Suprapubic skin (tissue), 4 donors: Measurements from ENCODE around the gene CDADC1. TPM values are rescaled to one million over a fixed set of nuclear protein-coding genes. Genes with fewer than 3 reads are reported as not detected.

Source experiments
- DNase-seq, 2 donors: peaks; one replicate each; pipeline ENCODE4 v3.0.0-alpha.2; 2019; ENCODE audit warnings: low spot score in 2 of 2
- H3K27ac ChIP-seq: fragments of 200-600 bp; sonication (generic); one replicate; pipeline ENCODE4 v1.5.1; 2019
- H3K27me3 ChIP-seq: fragments of 200-600 bp; sonication (generic); one replicate; pipeline ENCODE4 v1.5.1; 2019
- H3K36me3 ChIP-seq: fragments of 200-600 bp; sonication (generic); one replicate; pipeline ENCODE4 v1.5.1; 2019
- H3K4me1 ChIP-seq: fragments of 200-600 bp; sonication (generic); one replicate; pipeline ENCODE4 v1.5.1; 2019
- H3K4me3 ChIP-seq: fragments of 200-600 bp; sonication (generic); one replicate; pipeline ENCODE4 v1.5.1; 2019; ENCODE audit warnings: mild to moderate bottlenecking
- H3K9me3 ChIP-seq: fragments of 200-600 bp; sonication (generic); one replicate; pipeline ENCODE4 v1.5.1; 2019
- CTCF ChIP-seq, 2 donors: fragments of 200-600 bp in 1 of 2; fragments of 450-650 bp in 1 of 2; sonication (generic) in 1 of 2; IDR thresholded peaks; one replicate each; pipeline ENCODE4 v1.5.1; 2016 to 2019; ENCODE audit warnings: antibody characterized with exemption in 2 of 2, mild to moderate bottlenecking in 1 of 2, moderate library complexity in 1 of 2
- EP300 ChIP-seq: sonication (generic); formaldehyde crosslinking; IDR thresholded peaks from one replicate; pipeline ENCODE4 v1.6.1; 2017; ENCODE audit warnings: antibody characterized with exemption
- POLR2A ChIP-seq, 2 donors: fragments of 450-650 bp; IDR thresholded peaks; one replicate each; pipeline ENCODE4 v1.6.1; 2017; ENCODE audit warnings: antibody characterized with exemption in 2 of 2, mild to moderate bottlenecking in 2 of 2, moderate library complexity in 2 of 2
- POLR2AphosphoS5 ChIP-seq, 3 donors: sonication (generic); formaldehyde crosslinking; IDR thresholded peaks; one replicate each; pipeline ENCODE4 v1.6.1; 2017; ENCODE audit warnings: antibody characterized with exemption in 3 of 3
- WGBS: methylation state at CpG from one replicate; pipeline ENCODE4 v1.1.5; 2018; 5-methylcytosine and 5-hydroxymethylcytosine counted together
- total RNA-seq, 4 donors: library from RNA; depleted of rRNA; stranded (reverse); fragments of >200 nt; gene quantifications; one replicate each; pipeline ENCODE4 v1.1.0, GENCODE V29; 2016

Gene CDADC1
- total RNA-seq, 4 donors from 2014 or later = 1.2 to 4.2 (median 3.1) TPM

DNA sequence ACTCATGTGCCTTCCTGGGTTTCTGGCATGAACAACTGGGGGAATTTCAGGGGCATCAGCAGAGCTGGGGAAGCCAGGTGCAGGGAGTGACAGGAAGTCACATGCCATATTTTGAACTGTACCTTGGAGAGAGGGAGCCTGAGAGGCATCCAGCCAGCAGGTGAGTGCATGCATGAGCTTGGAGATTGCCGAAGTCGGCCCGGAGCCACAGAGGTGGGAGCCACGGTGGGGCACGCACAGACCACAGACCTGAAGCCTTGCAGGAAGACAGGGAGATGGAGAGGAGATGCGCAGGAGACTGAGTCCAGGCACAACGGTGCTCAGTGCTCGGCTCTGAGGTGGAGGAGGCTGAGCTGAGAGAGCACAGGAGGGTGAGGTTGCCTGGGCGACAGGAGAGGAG, 55.1 kb downstream of the CDADC1 start:
- H3K9me3 ChIP-seq = no peaks in the 10 kb centered on the region
- no peaks in the 10 kb centered on the region for H3K36me3 ChIP-seq
- 64% methylated on average over 9 of the region's 9 CpGs for WGBS
- H3K4me1 ChIP-seq = peaks cover 60% of the 10 kb centered on the region
- no peak overlapping the region for H3K4me3 ChIP-seq
- no peaks in the 10 kb centered on the region for H3K27me3 ChIP-seq
- H3K27ac ChIP-seq = peak overlapping the region; percentile 11
- no peak for DNase-seq
- TF ChIP-seq CTCF (IDR thresholded peaks at IDR 0.05) (no peak), EP300 (no peak), POLR2AphosphoS5 (IDR thresholded peaks at IDR 0.05) (no peak), POLR2A (IDR thresholded peaks at IDR 0.05) (no peak)

DNA sequence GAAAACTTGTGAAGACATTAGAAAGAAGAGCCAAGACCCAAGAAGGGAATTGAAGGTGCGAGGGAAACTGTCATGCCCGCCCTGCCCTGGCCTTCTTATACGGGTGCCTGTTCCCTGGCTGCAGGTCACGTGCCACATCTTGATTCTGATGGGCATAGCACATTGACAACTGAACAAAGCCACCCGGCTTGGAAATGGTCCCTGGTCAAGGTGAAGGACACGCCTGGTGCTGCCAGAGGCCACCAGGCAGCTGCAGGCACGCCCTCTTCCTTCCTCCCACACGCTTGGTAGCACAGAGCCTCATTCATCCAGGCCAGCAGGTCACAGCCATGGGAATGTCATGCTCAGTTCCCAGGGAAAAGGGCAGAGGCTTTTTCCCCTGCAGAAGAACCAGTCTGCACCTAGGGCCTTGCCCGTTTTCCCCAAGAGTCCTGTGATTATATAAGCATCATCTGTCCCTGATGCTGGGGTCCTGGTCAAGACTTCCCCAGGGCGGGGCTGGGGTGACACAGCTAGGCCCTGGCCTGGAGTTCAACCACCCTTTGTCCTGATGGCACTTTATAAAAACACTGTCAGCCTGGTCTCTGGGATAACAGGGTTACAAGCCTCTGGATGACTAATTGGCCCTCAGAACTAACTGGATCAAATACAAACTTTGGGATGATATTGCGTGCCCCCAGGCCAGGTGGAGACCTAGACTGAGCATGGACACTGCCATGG, 56.0 kb downstream of the CDADC1 start:
- 66% methylated on average over 10 of the region's 11 CpGs for WGBS
- no peaks in the 10 kb centered on the region for H3K27me3 ChIP-seq
- no peak for TF ChIP-seq CTCF (IDR thresholded peaks at IDR 0.05)
- TF ChIP-seq POLR2AphosphoS5 (IDR thresholded peaks at IDR 0.05) = no peak
- no peak for TF ChIP-seq POLR2A (IDR thresholded peaks at IDR 0.05)
- TF ChIP-seq EP300 = no peak
- H3K9me3 ChIP-seq = no peaks in the 10 kb centered on the region
- H3K36me3 ChIP-seq = no peaks in the 10 kb centered on the region
- no peak for DNase-seq
- H3K4me3 ChIP-seq = no peak overlapping the region
- H3K4me1 ChIP-seq = peaks cover 69% of the 10 kb centered on the region
- H3K27ac ChIP-seq = peak overlapping the region; percentile 31

DNA sequence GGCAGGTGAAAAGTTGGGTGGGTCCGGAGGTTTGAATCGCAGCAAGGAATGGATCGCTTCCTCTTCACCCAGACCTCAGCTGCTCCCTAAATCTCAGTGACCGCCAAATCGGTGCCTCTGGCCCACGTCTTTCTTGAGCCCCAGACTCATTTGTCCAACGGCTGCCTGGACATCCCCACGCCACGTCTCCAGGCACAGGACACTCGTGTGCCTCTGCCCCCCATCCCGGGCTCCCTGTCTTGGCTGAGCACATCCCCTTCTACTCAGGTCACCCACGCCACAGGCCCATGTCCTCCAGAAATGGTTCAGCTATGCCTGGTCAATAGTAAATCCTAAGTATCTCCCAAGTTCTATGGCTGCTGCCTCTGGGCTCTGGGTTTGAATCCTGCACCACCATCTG, 56.6 kb downstream of the CDADC1 start:
- no peaks in the 10 kb centered on the region for H3K9me3 ChIP-seq
- peak overlapping the region; percentile 31 for H3K27ac ChIP-seq
- 96% methylated on average over 12 of the region's 12 CpGs for WGBS
- TF ChIP-seq CTCF (IDR thresholded peaks at IDR 0.05) (no peak), EP300 (no peak), POLR2A (IDR thresholded peaks at IDR 0.05) (no peak), POLR2AphosphoS5 (IDR thresholded peaks at IDR 0.05) (no peak)
- H3K4me1 ChIP-seq = peaks cover 75% of the 10 kb centered on the region
- no peak for DNase-seq
- no peaks in the 10 kb centered on the region for H3K36me3 ChIP-seq
- H3K27me3 ChIP-seq = no peaks in the 10 kb centered on the region
- H3K4me3 ChIP-seq = no peak overlapping the region

DNA sequence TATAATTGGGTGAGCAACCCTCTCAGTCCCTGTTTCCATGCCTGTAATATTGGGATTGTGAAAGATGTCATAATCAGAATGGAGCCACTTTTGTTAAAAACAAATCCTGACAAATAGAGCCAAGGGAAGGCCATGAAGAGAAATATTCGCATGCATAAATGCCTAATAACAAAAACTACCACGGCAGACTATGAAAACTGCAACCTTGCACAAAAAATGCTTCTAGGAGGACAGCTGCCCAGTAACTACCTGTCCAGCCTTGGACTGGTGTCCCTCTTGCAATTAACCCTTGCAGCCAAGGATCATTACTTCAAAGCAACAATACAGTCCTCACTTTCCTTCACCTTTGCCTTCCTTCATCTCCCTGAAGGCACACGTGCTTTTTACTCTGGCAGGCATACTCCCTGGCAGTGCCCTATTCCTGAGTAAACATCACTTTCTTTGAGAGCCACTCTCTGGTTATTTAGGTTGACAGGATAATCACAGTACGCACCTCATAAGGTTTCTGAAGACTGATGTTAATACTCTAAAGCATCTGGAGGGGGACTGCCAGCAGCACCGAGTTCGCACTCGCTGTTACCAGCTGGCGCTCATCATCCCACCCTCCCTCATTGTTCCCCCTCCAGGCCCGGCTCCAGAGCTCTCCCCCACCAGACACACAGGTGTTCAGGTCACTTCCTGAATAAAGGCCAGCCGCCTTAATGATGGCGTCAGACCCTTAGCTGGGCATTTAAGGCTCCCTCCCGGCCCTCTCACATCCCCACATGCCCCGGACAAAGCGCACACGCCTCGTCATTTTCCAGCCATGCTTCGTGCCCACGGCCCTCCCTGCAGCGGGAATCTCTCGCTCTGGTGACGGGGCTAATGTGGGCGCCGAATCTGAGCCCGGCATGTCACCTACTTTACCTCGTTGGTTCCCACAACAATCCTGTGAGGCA, 57.3 kb downstream of the CDADC1 start:
- H3K27me3 ChIP-seq = no peaks in the 10 kb centered on the region
- H3K4me1 ChIP-seq = peaks cover 79% of the 10 kb centered on the region
- TF ChIP-seq CTCF (IDR thresholded peaks at IDR 0.05) = no peak
- no peak for TF ChIP-seq POLR2A (IDR thresholded peaks at IDR 0.05)
- no peak for TF ChIP-seq POLR2AphosphoS5 (IDR thresholded peaks at IDR 0.05)
- TF ChIP-seq EP300 = no peak
- no peak overlapping the region for H3K4me3 ChIP-seq
- DNase-seq = no peak
- WGBS = 74% methylated on average over 25 of the region's 25 CpGs
- no peaks in the 10 kb centered on the region for H3K9me3 ChIP-seq
- H3K36me3 ChIP-seq = no peaks in the 10 kb centered on the region
- H3K27ac ChIP-seq = peak overlapping the region; percentile 46
